Endothelial cell of hepatic sinusoid (primary cell): ENCODE data around the gene ALX4.

Source experiments
- in situ Hi-C: cut with HindIII; loops from 2 replicates; pipeline ENCODE4 v1.10.0; 2017; ENCODE audit warnings: low sequenced_read_pairs

ALX4 gene

GRCh38 chr11:44318369-44318768 lies 8.4 kb upstream of the ALX4 start:
- in situ Hi-C loops: loop anchor here (25.0 kb wide), 1 partner anchor 219 kb away; no protein-coding TSS in a partner anchor

- in situ Hi-C loops: loop anchor here (25.0 kb wide), 1 partner anchor 221 kb away; no protein-coding TSS in a partner anchor
These were observed 6.8 kb upstream of the ALX4 start for GRCh38 chr11:44316659-44317240.

GRCh38 chr11:44315947-44316658 lies 6.2 kb upstream of the ALX4 start:
- in situ Hi-C loops: loop anchor here (25.0 kb wide), 1 partner anchor 221 kb away; no protein-coding TSS in a partner anchor

GRCh38 chr11:44314733-44315132 lies 4.8 kb upstream of the ALX4 start:
- in situ Hi-C loops: loop anchor here (25.0 kb wide), 1 partner anchor 223 kb away; no protein-coding TSS in a partner anchor

GRCh38 chr11:44313761-44314489 lies 4.0 kb upstream of the ALX4 start:
- in situ Hi-C loops: loop anchor here (25.0 kb wide), 1 partner anchor 223 kb away; no protein-coding TSS in a partner anchor

GRCh38 chr11:44312876-44313275 lies 2.9 kb upstream of the ALX4 start:
- in situ Hi-C loops: loop anchor here (25.0 kb wide), 1 partner anchor 224 kb away; no protein-coding TSS in a partner anchor

- in situ Hi-C loops: loop anchor here (25.0 kb wide), 1 partner anchor 226 kb away; no protein-coding TSS in a partner anchor
These were observed 1.7 kb upstream of the ALX4 start for GRCh38 chr11:44311339-44312261.

- in situ Hi-C loops: loop anchor here (25.0 kb wide), 1 partner anchor 227 kb away; no protein-coding TSS in a partner anchor
These were observed 729 bp upstream of the ALX4 start for GRCh38 chr11:44310463-44311272.

- in situ Hi-C loops: loop anchor here (25.0 kb wide), 1 partner anchor 227 kb away; no protein-coding TSS in a partner anchor
These were observed 195 bp upstream of the ALX4 start for GRCh38 chr11:44310206-44310462.

GRCh38 chr11:44308923-44309477 lies 939 bp downstream of the ALX4 start:
- in situ Hi-C loops: loop anchor here (25.0 kb wide), 1 partner anchor 228 kb away; no protein-coding TSS in a partner anchor

- in situ Hi-C loops: loop anchor here (25.0 kb wide), 1 partner anchor 229 kb away; no protein-coding TSS in a partner anchor
These were observed 1.6 kb downstream of the ALX4 start for GRCh38 chr11:44308256-44308922.

GRCh38 chr11:44307340-44308099 lies 2.4 kb downstream of the ALX4 start:
- in situ Hi-C loops: loop anchor here (25.0 kb wide), 1 partner anchor 230 kb away; no protein-coding TSS in a partner anchor

- in situ Hi-C loops: loop anchor here (25.0 kb wide), 1 partner anchor 230 kb away; no protein-coding TSS in a partner anchor
These were observed 3.1 kb downstream of the ALX4 start for GRCh38 chr11:44306918-44307244.

- in situ Hi-C loops: loop anchor here (25.0 kb wide), 1 partner anchor 231 kb away; no protein-coding TSS in a partner anchor
These were observed 3.7 kb downstream of the ALX4 start for GRCh38 chr11:44306052-44306917.

- in situ Hi-C loops: loop anchor here (25.0 kb wide), 1 partner anchor 232 kb away; no protein-coding TSS in a partner anchor
These were observed 4.4 kb downstream of the ALX4 start for GRCh38 chr11:44305470-44306051.

GRCh38 chr11:44305026-44305469 lies 4.9 kb downstream of the ALX4 start:
- in situ Hi-C loops: loop anchor here (25.0 kb wide), 1 partner anchor 232 kb away; no protein-coding TSS in a partner anchor
